Lower leg skin (tissue), 3 donors: ENCODE data around the gene SMPX.

ENCODE experiments used
- POLR2A ChIP-seq, 2 donors: fragments of 450-650 bp; IDR thresholded peaks; one replicate each; pipeline ENCODE4 v1.6.1; 2016 to 2017; ENCODE audit warnings: antibody characterized with exemption in 2 of 2, mild to moderate bottlenecking in 1 of 2, moderate library complexity in 1 of 2
- TF ChIP-seq, protein P1 (sequence below), 3 donors: fragments of 450-650 bp; IDR thresholded peaks; one replicate each; pipeline ENCODE4 v1.5.1; 2016; ENCODE audit warnings: antibody characterized with exemption in 3 of 3, mild to moderate bottlenecking in 3 of 3, moderate library complexity in 2 of 3

DNA sequence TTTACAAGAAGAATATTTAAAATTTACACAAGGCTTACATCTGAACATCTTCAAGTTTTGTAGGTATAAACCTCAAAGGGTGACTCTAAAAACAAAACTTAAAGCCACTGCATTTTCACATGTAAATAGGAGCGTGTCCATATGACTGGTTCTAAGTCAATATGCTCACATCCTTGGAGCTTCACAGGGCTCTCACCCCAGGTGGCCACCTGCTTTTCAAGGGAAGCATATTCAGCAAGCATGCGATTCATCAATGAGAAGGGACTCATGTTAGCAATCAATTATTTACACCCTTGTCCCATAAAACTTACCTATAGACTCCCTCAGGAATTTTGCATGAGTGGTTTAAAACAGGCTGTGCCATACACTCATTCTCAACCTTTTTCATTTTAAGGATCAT is 82.0 kb downstream of the SMPX start:
- TF ChIP-seq, protein P1, sequence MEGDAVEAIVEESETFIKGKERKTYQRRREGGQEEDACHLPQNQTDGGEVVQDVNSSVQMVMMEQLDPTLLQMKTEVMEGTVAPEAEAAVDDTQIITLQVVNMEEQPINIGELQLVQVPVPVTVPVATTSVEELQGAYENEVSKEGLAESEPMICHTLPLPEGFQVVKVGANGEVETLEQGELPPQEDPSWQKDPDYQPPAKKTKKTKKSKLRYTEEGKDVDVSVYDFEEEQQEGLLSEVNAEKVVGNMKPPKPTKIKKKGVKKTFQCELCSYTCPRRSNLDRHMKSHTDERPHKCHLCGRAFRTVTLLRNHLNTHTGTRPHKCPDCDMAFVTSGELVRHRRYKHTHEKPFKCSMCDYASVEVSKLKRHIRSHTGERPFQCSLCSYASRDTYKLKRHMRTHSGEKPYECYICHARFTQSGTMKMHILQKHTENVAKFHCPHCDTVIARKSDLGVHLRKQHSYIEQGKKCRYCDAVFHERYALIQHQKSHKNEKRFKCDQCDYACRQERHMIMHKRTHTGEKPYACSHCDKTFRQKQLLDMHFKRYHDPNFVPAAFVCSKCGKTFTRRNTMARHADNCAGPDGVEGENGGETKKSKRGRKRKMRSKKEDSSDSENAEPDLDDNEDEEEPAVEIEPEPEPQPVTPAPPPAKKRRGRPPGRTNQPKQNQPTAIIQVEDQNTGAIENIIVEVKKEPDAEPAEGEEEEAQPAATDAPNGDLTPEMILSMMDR (IDR thresholded peaks at IDR 0.05), result no peak
- TF ChIP-seq POLR2A (IDR thresholded peaks at IDR 0.05), result no peak
